GM21723 (cell line): Measurements from ENCODE around the gene ABHD4.

ENCODE experiments used
- ATAC-seq: cut with Tn5 transposase; IDR thresholded peaks from one replicate; pipeline ENCODE4 v1.9.1; 2021; ENCODE audit warnings: mild to moderate bottlenecking, moderate library complexity; ENCODE audit not compliant: unreplicated experiment

Gene ABHD4

GRCh38 chr14:22658946-22659345 lies 60.8 kb downstream of the ABHD4 start:
- no peak for ATAC-seq

- ATAC-seq = no peak
Observed at GRCh38 chr14:22660654-22661053, 62.6 kb downstream of the ABHD4 start.
